PC-3 (cell line): Measurements from ENCODE around the gene SVIL. TPM values are rescaled to one million over a fixed set of nuclear protein-coding genes. Genes with fewer than 3 reads are reported as not detected.

Experiments used
- ATAC-seq: fragments of 200-7000 bp; cut with Tn5 transposase; 2 replicates; pipeline ENCODE4 v1.9.1; 2020; ENCODE audit warnings: mild to moderate bottlenecking, moderate library complexity
- BruUV-seq: library from RNA; stranded (reverse); fragments of 400-500 nt; replicated peaks from 2 replicates; lab custom pipeline; 2021; lab: Mats Ljungman, UMichigan
- CTCF ChIA-PET: fragments of 300-600 bp; sonication (Branson Sonifier 250); formaldehyde crosslinking; loops from one replicate; lab custom pipeline; 2022; ENCODE audit warnings: antibody characterized with exemption; lab: Charles Lee
- POLR2A ChIA-PET: fragments of 300-600 bp; sonication (Branson Sonifier 250); formaldehyde crosslinking; loops from one replicate; lab custom pipeline; 2022; ENCODE audit warnings: antibody characterized with exemption; ENCODE audit not compliant: unreplicated experiment; lab: Charles Lee
- DNase-seq: peaks from one replicate; pipeline ENCODE4 v3.0.0-alpha.2; 2015
- H2AFZ ChIP-seq: fragments of 300-600 bp; sonication (generic); 2 replicates; pipeline ENCODE4 v1.6.0; 2016; ENCODE audit warnings: antibody characterized with exemption, low read length
- H3F3A ChIP-seq: fragments of 300-600 bp; sonication (generic); one replicate; pipeline ENCODE4 v1.6.0; 2017; ENCODE audit warnings: antibody characterized with exemption, low read length, control low read depth, mild to moderate bottlenecking; ENCODE audit not compliant: unreplicated experiment
- H3K27ac ChIP-seq: fragments of 300-600 bp; sonication (generic); 2 replicates; pipeline ENCODE4 v1.5.1; 2016; ENCODE audit warnings: mild to moderate bottlenecking, low read length
- H3K27me3 ChIP-seq: fragments of 300-600 bp; sonication (generic); 2 replicates; pipeline ENCODE4 v1.6.1; 2016; ENCODE audit warnings: low read length, mixed read lengths
- H3K36me3 ChIP-seq: fragments of 300-600 bp; sonication (generic); 2 replicates; pipeline ENCODE4 v1.6.1; 2016; ENCODE audit warnings: low read depth, mixed run types, low read length, mixed read lengths
- H3K4me1 ChIP-seq: fragments of 300-600 bp; sonication (generic); 2 replicates; pipeline ENCODE4 v1.5.1; 2016; ENCODE audit warnings: low read length; ENCODE audit not compliant: insufficient read depth
- H3K4me2 ChIP-seq: fragments of 300-600 bp; sonication (generic); 2 replicates; pipeline ENCODE4 v1.6.0; 2016; ENCODE audit warnings: low read length
- H3K4me3 ChIP-seq: fragments of 300-600 bp; sonication (generic); 2 replicates; pipeline ENCODE4 v1.5.1; 2016; ENCODE audit warnings: mild to moderate bottlenecking, low read length, mixed read lengths
- H3K79me2 ChIP-seq: fragments of 300-600 bp; sonication (generic); 2 replicates; pipeline ENCODE4 v1.6.1; 2017; ENCODE audit warnings: low read length, mixed read lengths
- H3K9ac ChIP-seq: fragments of 300-600 bp; sonication (generic); 2 replicates; pipeline ENCODE4 v1.6.0; 2016; ENCODE audit warnings: mild to moderate bottlenecking, low read length
- H3K9me2 ChIP-seq: fragments of 300-600 bp; sonication (generic); replicated peaks from 2 replicates; pipeline ENCODE4 v1.6.1; 2016; ENCODE audit warnings: mixed run types, low read length, mixed read lengths
- H3K9me3 ChIP-seq: fragments of 300-600 bp; sonication (generic); 2 replicates; pipeline ENCODE4 v1.6.1; 2016; ENCODE audit warnings: low read length, mixed read lengths
- H4K20me1 ChIP-seq: fragments of 300-600 bp; sonication (generic); 2 replicates; pipeline ENCODE4 v1.6.1; 2016; ENCODE audit warnings: low read length, mixed read lengths
- CTCF ChIP-seq: fragments of 300-600 bp; sonication (generic); conservative IDR thresholded peaks from 2 replicates; pipeline ENCODE4 v1.5.1; 2017; ENCODE audit warnings: antibody characterized with exemption, low read depth, mild to moderate bottlenecking, low read length
- EZH2 ChIP-seq: fragments of 300-600 bp; sonication (generic); IDR thresholded peaks from one replicate; pipeline ENCODE4 v1.6.1; 2017; ENCODE audit warnings: antibody characterized with exemption, mild to moderate bottlenecking, low read length; ENCODE audit not compliant: unreplicated experiment
- EZH2phosphoT487 ChIP-seq: fragments of 300-600 bp; sonication (generic); IDR thresholded peaks from 2 replicates; pipeline ENCODE4 v1.6.1; 2018; ENCODE audit warnings: mild to moderate bottlenecking, antibody characterized with exemption, low read length, borderline replicate concordance
- intact Hi-C: fragments of 100-400 bp; cut with micrococcal nuclease; formaldehyde crosslinking; loops from 2 replicates; pipeline ENCODE4 v1.9.0; 2023
- total RNA-seq: library from RNA; depleted of rRNA; stranded (reverse); fragments of >200 nt; gene quantifications from 2 replicates; pipeline ENCODE4 v1.2.3, GENCODE V29; 2014

Gene SVIL
- total RNA-seq, 1 experiment from 2014 or later = 19.2 TPM

- no peak for TF ChIP-seq CTCF
- no peak for TF ChIP-seq EZH2phosphoT487
- TF ChIP-seq EZH2 = no peak
- ChIA-PET CTCF (no interaction called here), POLR2A (no interaction called here)
- Histone ChIP-seq H3K36me3 (peaks cover 11% of the 10 kb centered on the region), H3K4me1 (no peaks in the 10 kb centered on the region), H3K9me2 (no peaks in the 10 kb centered on the region), H3F3A (no peaks in the 10 kb centered on the region), H2AFZ (no peak overlapping the region), H3K27ac (no peak overlapping the region), H3K9ac (no peak overlapping the region), H3K79me2 (0 out of 2 replicates have a peak, but pooled peaks cover 5% of the 10 kb centered on the region), H3K4me2 (no peak overlapping the region), H3K4me3 (no peak overlapping the region), H3K27me3 (no peaks in the 10 kb centered on the region), H3K9me3 (no peaks in the 10 kb centered on the region), H4K20me1 (no peaks in the 10 kb centered on the region)
- ATAC-seq (no peak), DNase-seq (no peak)
- intact Hi-C loops = no loop called here
- no TSS peak for BruUV-seq
These were observed 210.8 kb downstream of the SVIL start for GRCh38 chr10:29424017-29424416.

- H3K79me2 ChIP-seq = peaks cover 20% of the 10 kb centered on the region
- no TSS peak for BruUV-seq
- H3K27me3 ChIP-seq = no peaks in the 10 kb centered on the region
- CTCF ChIA-PET = no interaction called here
- intact Hi-C loops = no loop called here
- H3K4me2 ChIP-seq = no peak overlapping the region
- H2AFZ ChIP-seq = no peak overlapping the region
- peaks cover 16% of the 10 kb centered on the region for H3K36me3 ChIP-seq
- no peaks in the 10 kb centered on the region for H3K4me1 ChIP-seq
- H3K27ac ChIP-seq = no peak overlapping the region
- H3K9ac ChIP-seq = no peak overlapping the region
- TF ChIP-seq EZH2 (no peak), EZH2phosphoT487 (no peak), CTCF (no peak)
- H4K20me1 ChIP-seq = no peaks in the 10 kb centered on the region
- no peaks in the 10 kb centered on the region for H3F3A ChIP-seq
- ATAC-seq (no peak), DNase-seq (no peak)
- H3K4me3 ChIP-seq = no peak overlapping the region
- no peaks in the 10 kb centered on the region for H3K9me3 ChIP-seq
- H3K9me2 ChIP-seq = no peaks in the 10 kb centered on the region
- POLR2A ChIA-PET = interaction anchor here (0.6 kb wide), 1 partner anchor 602 kb away, joined by 3 read pairs; no protein-coding TSS in a partner anchor
These were observed 214.0 kb downstream of the SVIL start for GRCh38 chr10:29420744-29421143.

GRCh38 chr10:29417324-29417723 lies 217.4 kb downstream of the SVIL start:
- H3K4me3 ChIP-seq = no peak overlapping the region
- DNase-seq (no peak), ATAC-seq (no peak)
- H3K4me2 ChIP-seq = no peak overlapping the region
- no peaks in the 10 kb centered on the region for H3F3A ChIP-seq
- H4K20me1 ChIP-seq = 0 out of 2 replicates have a peak, but pooled peaks cover 1% of the 10 kb centered on the region
- TF ChIP-seq EZH2phosphoT487 (no peak), CTCF (no peak), EZH2 (no peak)
- no TSS peak for BruUV-seq
- no peaks in the 10 kb centered on the region for H3K9me3 ChIP-seq
- H3K4me1 ChIP-seq = 0 out of 2 replicates have a peak, but pooled peaks cover 4% of the 10 kb centered on the region
- no peaks in the 10 kb centered on the region for H3K27me3 ChIP-seq
- ChIA-PET POLR2A (no interaction called here), CTCF (no interaction called here)
- H3K79me2 ChIP-seq = peaks cover 51% of the 10 kb centered on the region
- no peak overlapping the region for H3K9ac ChIP-seq
- no peak overlapping the region for H3K27ac ChIP-seq
- no peaks in the 10 kb centered on the region for H3K9me2 ChIP-seq
- intact Hi-C loops = no loop called here
- H2AFZ ChIP-seq = no peak overlapping the region
- H3K36me3 ChIP-seq = peaks cover 21% of the 10 kb centered on the region
